GM12865 (cell line): ENCODE results near the gene GAL3ST3.
"Not testable (repeated sequence)": the region's sequence is repeated elsewhere in the genome, so short reads cannot be mapped to it uniquely, and the experiment has no call there.

Source experiments
- DNase-seq: peaks from one replicate; pipeline ENCODE4 v3.0.0; 2010; ENCODE audit warnings: low read depth
- H3K4me3 ChIP-seq: 2 replicates; pipeline ENCODE4 v1.5.1; 2011; ENCODE audit warnings: mild to moderate bottlenecking, low read depth, low read length, control low read depth
- TF ChIP-seq, protein P1 (sequence below): IDR thresholded peaks from 2 replicates; pipeline ENCODE4 v1.5.1; 2011; ENCODE audit warnings: low read length, control low read depth, low read depth, inconsistent platforms; ENCODE audit not compliant: insufficient read depth; ENCODE audit errors: missing control alignments

Gene GAL3ST3

DNA sequence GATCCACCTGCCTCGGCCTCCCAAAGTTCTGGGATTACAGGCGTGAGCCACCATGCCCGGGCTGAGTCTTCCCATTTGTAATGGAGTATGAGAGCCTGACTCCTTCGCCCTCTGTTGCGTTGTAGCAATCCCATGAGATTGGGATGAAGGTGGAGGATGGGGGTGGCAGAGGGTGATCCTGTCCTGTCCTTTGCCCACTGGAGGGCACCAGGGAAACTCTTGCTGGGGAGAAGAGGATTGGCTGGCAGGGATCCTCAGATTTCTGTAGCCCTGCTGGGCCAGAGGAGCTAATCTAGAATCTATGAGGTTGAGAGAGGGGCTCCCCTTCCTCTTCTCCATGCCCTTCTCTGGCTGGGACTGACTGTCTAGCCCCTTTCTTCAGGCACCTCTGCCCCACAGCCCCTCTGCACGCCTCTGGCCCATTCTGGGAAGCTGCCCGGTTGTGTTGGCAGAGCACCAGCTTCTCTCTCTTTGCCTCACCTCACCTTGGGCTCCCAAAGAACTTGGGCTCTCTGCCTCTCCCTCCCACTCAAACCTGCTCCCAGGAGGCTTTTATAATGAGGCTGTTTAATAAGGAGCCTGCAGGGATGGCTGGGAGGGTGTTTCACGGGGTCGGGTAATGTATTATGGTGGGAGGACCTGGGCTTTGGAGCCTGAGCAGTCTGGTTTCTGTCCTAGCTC lies 13.2 kb downstream of the GAL3ST3 start:
- TF ChIP-seq, protein P1, sequence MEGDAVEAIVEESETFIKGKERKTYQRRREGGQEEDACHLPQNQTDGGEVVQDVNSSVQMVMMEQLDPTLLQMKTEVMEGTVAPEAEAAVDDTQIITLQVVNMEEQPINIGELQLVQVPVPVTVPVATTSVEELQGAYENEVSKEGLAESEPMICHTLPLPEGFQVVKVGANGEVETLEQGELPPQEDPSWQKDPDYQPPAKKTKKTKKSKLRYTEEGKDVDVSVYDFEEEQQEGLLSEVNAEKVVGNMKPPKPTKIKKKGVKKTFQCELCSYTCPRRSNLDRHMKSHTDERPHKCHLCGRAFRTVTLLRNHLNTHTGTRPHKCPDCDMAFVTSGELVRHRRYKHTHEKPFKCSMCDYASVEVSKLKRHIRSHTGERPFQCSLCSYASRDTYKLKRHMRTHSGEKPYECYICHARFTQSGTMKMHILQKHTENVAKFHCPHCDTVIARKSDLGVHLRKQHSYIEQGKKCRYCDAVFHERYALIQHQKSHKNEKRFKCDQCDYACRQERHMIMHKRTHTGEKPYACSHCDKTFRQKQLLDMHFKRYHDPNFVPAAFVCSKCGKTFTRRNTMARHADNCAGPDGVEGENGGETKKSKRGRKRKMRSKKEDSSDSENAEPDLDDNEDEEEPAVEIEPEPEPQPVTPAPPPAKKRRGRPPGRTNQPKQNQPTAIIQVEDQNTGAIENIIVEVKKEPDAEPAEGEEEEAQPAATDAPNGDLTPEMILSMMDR: no peak
- no peak for DNase-seq
- H3K4me3 ChIP-seq: no peak overlapping the region

DNA sequence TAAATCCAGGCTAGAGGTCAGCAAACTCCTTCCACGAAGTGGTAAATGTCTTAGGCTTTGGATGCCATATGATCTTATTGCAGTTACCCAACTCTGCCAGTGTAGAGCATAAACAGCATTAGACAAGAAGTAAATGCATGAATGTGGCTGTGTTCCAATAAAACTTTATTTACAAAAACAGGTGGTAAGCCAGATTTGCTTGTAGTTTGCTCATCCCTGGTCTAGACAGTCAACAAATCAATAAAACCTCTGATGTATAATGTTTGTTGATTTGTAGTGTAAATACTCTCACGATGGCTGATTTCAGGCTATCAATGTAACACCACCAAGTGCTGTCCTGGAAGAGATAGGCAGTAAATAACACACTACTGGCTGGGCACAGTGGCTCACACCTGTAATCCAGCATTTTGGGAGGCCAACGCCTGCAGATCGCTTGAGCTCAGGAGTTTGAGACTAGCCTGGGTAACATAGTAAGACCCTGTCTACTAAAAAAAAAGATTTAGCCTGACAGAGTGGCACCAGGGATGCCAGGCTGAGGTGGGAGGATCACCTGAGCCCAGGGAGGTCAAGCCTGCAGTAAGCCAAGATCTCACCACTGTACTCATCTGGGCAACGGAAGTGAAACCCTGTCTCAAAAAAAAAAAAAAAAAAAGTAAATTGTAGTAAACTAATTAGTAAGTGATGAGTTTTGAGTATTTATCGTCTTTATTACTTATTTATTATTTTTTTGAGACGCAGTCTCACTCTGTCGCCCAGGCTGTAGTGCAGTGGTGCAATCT lies 15.8 kb downstream of the GAL3ST3 start:
- TF ChIP-seq, protein P1: no peak
- H3K4me3 ChIP-seq: no peak overlapping the region
- DNase-seq: no peak

DNA sequence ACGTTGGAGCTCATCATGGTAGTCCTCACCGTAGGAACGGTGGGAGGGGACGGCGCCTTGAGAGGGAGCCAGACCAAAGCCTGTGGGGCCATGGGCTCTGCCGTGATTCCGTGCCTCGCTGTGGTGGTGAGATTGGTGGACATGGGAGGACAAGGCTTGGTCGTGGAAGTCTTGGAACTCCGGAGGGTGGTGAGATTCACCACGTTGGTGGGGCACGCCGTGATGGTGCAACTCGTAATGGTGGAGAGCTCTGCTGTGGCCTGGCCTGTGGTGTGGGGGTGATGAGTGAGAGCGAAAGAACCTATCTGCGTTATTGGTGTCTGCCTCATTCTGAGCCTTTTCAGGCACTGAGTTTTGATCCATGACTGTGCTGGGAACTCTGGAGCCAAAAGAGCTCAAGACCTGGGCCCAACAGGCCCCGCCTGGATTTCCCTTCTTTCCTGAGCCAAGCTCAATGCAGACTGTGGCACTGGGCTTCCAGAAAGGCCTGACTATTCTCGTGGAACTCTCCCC lies 22.9 kb downstream of the GAL3ST3 start, which contains the start of gene CATSPER1:
TSS of gene CATSPER1 (minus strand) at position 463 of the 513 bp plus-strand sequence. CDS start at position 363, 100 bp downstream.
- no peak for DNase-seq
- no peak within 1 kb of the TSS for H3K4me3 ChIP-seq
- TF ChIP-seq, protein P1: no peak

DNA sequence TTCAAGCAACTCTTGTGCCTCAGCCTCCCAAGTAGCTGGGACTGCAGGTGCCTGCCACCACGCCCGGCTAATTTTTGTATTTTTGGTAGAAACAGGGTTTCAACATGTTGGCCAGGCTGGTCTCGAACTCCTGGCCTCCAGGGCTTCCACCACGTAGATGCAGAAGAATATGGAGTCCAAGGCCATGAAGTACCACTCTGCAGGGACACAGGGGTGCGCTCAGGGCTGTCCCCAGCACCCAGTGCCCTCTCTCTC lies 25.8 kb downstream of the GAL3ST3 start:
- not testable (repeated sequence) for H3K4me3 ChIP-seq, DNase-seq

DNA sequence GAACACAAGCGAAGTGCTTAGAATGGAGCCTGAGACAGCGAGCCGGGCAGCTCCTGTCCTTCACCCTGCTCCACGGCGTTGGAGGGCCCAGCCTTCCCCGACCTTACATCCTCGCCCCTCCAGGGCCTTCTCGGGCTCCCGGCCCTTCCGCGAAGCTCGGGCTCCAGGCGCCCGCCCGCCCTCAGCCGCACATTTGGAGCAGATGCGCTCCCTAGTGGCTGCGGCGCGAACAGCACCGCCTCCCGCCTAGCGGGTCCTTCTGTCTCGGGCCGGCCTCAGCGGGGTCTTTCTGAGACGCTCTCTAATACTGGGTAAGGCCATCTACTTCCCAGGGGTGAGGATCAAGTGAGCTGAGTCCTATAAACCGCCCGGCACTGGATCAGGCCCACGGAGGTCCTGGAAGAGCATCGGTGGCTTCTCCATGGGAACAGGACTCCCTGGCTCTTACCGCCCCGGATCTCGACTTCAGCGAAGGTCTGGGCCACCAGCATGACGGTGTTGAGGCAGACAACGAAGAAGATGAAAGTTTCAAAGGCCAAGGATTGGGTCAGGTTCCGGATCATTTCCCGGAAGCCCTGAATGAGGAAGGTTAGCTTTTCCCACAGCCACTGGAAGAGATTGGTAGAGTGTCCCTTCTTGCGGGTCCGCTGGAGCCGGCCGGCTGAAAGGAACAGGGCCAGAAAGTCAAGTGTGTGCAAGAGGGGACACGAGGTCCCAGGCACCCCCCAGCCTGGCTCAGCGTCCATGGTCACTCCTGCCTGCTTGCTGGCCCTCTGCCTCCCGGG lies 26.4 kb downstream of the GAL3ST3 start:
- no peak overlapping the region for H3K4me3 ChIP-seq
- peak; percentile 61 for DNase-seq
- TF ChIP-seq, protein P1: peak; percentile 92

DNA sequence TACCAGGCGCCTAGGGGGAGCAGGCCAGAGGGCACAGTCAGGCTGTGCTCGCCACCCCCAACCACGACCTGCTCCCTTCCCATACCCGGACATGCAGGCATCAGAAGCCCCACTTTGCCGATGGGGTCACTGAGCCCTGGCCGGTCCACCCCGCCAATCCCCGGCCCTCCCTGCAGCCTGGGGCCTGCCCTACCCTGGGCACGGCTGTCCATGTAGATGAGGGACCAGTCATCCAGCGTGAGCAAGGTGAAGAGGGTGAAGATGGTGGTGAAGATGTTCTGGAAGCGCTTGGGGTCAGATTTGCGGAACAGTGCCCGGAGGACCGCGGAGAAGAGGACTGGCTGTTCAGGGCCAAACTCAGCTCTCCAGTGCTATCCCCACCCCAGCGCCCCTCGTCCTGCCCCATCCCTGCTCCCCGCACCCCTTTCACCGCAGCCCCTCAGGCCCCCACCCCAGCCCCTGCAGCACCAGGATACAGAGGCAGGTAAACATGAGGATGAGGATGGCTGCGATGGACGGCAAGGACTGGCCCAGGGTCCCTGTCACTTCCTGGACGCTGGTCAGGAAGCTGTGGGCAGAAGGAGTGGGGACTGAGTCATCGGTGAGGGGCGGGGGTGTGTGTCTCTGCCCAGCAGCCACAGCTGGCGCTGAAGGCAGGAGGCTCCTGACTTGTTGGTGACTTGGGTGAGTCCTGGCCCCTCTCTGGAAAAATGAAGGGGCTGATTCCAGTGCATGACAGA lies 28.2 kb downstream of the GAL3ST3 start:
- TF ChIP-seq, protein P1: no peak
- H3K4me3 ChIP-seq: no peak overlapping the region
- no peak for DNase-seq
